ENCODE results near the gene OR14A2.
"Not testable (repeated sequence)": the region's sequence is repeated elsewhere in the genome, so short reads cannot be mapped to it uniquely, and the experiment has no call there.

Gene OR14A2

GRCh38 chr1:247748041-247748440 lies at the start of gene OR14A2:
Gene OR14A2 (minus strand): TSS chr1:247748141.
- no peak for DNase-seq (ENCODE audit: low read depth, low spot score)

DNA sequence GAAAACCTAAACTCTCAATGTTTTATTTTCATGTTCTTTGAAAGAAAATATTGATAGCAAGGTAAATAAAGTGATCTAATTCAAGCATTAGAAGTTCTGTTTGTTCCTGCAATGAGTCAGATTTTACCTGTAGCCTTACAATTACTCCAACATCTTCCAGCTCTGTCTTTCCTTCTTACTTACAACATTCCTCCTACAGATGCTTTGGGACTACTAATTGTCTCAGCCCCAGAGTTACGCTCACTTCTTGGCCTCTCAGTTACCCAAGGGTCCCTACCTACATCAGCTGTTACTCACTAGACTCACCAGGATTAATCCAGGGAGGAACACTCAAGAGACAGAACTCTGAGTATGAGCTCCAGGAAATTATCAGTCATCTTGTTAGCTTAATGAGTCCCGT lies 49.6 kb upstream of the OR14A2 start:
- no peak for DNase-seq (ENCODE audit: low read depth, low spot score)

DNA sequence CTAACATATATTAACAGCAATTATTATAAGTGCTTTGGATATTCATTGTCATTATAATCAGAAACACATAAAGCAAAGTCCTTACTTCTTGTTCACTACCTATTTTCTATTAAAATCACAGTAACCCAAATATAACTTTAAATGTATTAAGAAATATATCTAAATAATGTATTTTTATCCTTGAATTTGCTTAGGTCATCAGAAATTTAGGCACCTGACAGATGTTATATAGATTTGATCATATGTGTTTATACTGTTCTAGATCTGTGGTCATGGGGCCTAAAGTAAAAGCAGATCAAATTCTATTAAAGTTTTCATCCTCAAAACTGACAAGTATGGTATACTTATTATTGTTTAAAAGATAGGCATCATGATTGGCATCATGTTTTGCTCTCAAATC lies 21.7 kb upstream of the OR14A2 start:
- no peak for DNase-seq (ENCODE audit: low read depth, low spot score)

DNA sequence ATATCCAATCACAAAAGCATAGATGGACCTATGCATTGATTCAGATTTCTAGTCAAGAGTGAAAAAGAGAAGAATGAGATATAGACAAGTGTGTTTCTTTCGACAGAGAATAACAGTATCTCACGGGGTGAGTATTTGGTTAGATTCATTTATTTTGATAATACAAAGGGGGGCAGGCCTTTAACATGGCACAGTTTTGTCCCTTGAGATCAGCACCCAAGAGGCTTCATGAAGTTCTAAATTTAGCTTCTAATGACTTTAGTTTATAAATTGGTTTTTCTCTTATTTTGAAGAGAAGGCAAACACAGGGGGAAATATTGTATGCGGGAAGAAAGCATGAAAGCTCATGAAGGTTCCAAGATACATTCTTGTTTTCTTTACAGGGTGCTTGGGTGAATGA lies 12.5 kb upstream of the OR14A2 start, which contains the start of gene OR1C1:
Gene OR1C1, minus strand, starts transcription at position 101 of the 400 bp plus-strand sequence. CDS start 2,150 bp downstream, outside the sequence.
- DNase-seq (ENCODE audit: low read depth, low spot score), result no peak

- not testable (repeated sequence) for DNase-seq (ENCODE audit: low read depth, low spot score)
Observed at GRCh38 chr1:247754311-247754710, 6.4 kb upstream of the OR14A2 start.

GRCh38 chr1:247749870-247750269 lies 1.9 kb upstream of the OR14A2 start:
- DNase-seq (ENCODE audit: low read depth, low spot score), result no peak

GRCh38 chr1:247747616-247748015 lies 325 bp downstream of the OR14A2 start:
- DNase-seq (ENCODE audit: low read depth, low spot score), result peak; percentile 61

DNA sequence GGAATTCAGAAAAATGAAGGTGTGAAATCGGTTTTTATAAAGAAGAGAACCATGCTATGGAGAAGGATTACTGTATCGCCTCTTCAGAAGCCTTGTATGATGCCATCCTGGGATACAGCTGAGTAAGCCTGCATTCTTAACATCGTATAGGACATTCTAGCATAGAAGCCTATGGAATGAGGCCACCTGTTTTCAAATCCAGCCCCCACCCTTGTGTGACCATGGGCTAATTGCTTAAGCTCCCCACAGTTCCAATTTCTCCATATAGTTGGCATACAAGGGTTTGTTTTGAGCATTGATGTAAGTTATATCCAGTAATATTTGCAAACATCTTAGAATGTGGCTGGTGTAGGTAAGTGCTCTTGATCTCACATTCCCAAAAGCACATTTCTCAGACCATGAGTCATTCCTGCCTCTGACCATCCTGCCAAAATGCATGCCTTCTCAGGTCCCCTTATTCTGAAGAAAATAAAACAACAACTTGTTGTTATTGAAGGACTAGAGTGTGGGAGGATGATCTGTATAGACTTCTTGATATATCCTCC lies 1.5 kb downstream of the OR14A2 start:
- peak; percentile 51 for DNase-seq (ENCODE audit: low read depth, low spot score)

GRCh38 chr1:247742215-247742760 lies 5.7 kb downstream of the OR14A2 start:
- DNase-seq (ENCODE audit: low read depth, low spot score), result peak; percentile 62

DNA sequence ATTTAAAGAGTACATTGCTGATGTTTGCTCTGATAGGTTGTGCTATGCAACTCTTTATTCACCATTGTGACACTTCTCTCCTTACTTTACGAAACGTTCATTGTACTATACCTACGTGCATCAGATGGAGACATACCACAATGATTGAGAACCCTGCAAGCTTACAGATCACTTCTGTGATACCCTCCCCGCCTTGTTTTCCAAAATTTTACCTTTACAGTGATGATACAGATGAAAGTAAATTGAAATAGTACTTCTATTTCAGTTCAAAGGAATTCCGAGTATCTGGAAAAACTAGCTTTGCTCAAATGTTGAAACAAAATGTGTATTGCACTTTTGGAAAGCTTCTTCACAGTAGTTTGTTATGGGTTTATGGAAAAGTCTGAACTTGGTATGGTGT lies 6.2 kb downstream of the OR14A2 start:
- no peak for DNase-seq (ENCODE audit: low read depth, low spot score)

- DNase-seq (ENCODE audit: low read depth, low spot score), result no peak
Observed at GRCh38 chr1:247740721-247741120, 7.2 kb downstream of the OR14A2 start.

DNA sequence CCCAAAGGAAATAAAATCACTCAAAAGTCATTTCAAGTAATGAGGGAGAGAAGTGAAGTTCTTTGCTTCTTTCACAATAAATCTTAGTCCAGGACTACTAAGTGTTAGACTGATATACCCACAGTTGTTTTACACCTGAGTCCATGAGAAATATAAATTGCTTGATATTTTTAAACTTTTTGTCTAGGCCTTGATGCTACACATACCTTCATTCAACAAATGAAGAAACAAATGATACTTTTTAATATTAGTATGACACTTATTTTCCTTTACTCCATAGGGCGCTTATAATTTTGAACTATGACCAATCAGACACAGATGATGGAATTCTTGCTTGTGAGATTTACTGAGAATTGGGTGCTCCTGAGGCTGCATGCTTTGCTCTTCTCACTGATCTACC lies 9.6 kb downstream of the OR14A2 start, which contains the start of gene OR14K1:
Gene OR14K1, plus strand, starts transcription at position 301 of the 400 bp plus-strand sequence. Its CDS starts 0 bp downstream, at position 301.
- DNase-seq (ENCODE audit: low read depth, low spot score), result no peak

GRCh38 chr1:247721222-247721621 lies 26.7 kb downstream of the OR14A2 start:
- DNase-seq (ENCODE audit: low read depth, low spot score), result no peak

DNA sequence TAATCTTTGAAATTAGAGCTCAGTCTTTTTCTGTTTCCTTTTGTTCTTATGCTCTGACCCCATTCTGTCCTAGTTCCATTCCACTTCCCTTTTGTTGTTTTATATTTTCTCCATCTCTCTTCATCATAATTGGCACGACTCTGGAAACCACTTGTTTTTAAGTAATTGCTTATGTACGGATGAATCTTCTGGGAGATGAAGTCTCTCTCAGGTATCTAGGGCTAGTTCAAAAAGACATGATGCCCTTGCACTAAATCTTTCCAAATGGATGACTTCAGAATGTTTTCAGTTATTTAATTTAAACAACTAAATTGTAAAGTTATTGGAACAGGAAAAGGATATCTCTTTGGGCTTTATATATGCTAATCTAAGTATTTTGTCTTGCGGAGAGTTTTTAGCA lies 31.4 kb downstream of the OR14A2 start, which contains the start of gene OR6F1:
Gene OR6F1, minus strand, starts transcription at position 101 of the 400 bp plus-strand sequence. CDS start 3,891 bp downstream, outside the sequence.
- DNase-seq (ENCODE audit: low read depth, low spot score), result no peak

- no peak for DNase-seq (ENCODE audit: low read depth, low spot score)
Observed at GRCh38 chr1:247713753-247714152, 34.2 kb downstream of the OR14A2 start.

DNA sequence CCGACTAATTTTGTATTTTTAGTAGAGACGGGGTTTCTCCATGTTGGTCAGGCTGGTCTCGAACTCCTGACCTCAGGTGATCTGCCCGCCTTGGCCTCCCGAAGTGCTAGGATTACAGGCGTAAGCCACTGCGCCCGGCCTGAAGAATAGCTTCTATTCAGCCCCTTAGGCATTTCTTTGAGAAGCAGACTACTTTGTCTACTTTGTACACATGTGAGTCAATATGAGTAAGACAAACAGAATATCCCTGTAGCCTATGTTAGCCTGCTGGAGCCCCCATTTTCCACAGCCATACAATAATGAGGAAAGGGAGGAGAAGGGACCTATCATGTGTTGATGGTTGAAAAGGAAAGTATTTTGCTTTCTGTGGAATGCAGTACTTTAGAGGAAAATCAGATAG lies 37.3 kb downstream of the OR14A2 start:
- not testable (repeated sequence) for DNase-seq (ENCODE audit: low read depth, low spot score)

DNA sequence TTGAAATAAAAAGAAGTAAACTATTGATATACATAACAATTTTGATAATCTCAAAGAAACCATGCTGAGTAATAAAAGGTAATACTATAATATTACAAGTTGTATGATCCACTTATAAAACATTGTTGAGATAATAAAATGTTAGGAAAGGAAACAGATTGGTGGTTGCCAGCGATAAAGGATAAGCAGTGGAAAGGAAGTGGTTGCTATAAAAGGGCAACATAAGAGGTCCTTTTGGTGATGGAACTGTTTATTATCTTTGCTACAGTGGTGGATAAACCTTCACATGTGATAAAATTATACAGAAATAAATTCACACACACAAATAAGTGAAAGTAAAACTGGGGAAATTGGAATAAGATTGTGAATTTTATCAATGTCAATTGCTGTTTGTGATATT lies 46.6 kb downstream of the OR14A2 start:
- no peak for DNase-seq (ENCODE audit: low read depth, low spot score)

- peak; percentile 66 for DNase-seq (ENCODE audit: low read depth, low spot score)
Observed at GRCh38 chr1:247681288-247681897, 66.5 kb downstream of the OR14A2 start.

GRCh38 chr1:247680171-247680570 lies 67.8 kb downstream of the OR14A2 start:
- DNase-seq (ENCODE audit: low read depth, low spot score), result no peak

GRCh38 chr1:247679639-247680038 lies 68.3 kb downstream of the OR14A2 start, which contains the start of gene OR13G1:
Gene OR13G1 (minus strand): TSS chr1:247679739. CDS start chr1:247673041, 6,698 bp downstream.
- no peak for DNase-seq (ENCODE audit: low read depth, low spot score)

All from astrocyte of the hippocampus (primary cell).